Uterus (tissue), 4 donors: ENCODE measurements around the gene GPHN. TPM values are rescaled to one million over a fixed set of nuclear protein-coding genes. Genes with fewer than 3 reads are reported as not detected.

Experiments used
- DNase-seq, 2 donors: peaks; one replicate each; pipeline ENCODE4 v3.0.0-alpha.2; 2019 to 2020
- H3K27ac ChIP-seq, 2 donors: fragments of 200-600 bp; sonication (generic); 1 replicate in 1 of 2; 2 replicates in 1 of 2; pipeline ENCODE4 v1.5.1; 2016 to 2018
- H3K27me3 ChIP-seq, 2 donors: fragments of 200-600 bp; sonication (generic); one replicate each; pipeline ENCODE4 v1.5.1; 2018 to 2019; ENCODE audit warnings: control low read depth in 1 of 2
- H3K36me3 ChIP-seq, 2 donors: fragments of 200-600 bp; sonication (generic); one replicate each; pipeline ENCODE4 v1.5.1; 2019; ENCODE audit warnings: control low read depth in 1 of 2
- H3K4me1 ChIP-seq, 2 donors: fragments of 200-600 bp; sonication (generic); one replicate each; pipeline ENCODE4 v1.5.1; 2018 to 2019; ENCODE audit warnings: control low read depth in 1 of 2
- H3K4me3 ChIP-seq, 2 donors: fragments of 200-600 bp; sonication (generic); 1 replicate in 1 of 2; 2 replicates in 1 of 2; pipeline ENCODE4 v1.5.1; 2018 to 2019; ENCODE audit warnings: mild to moderate bottlenecking in 1 of 2
- H3K9me3 ChIP-seq, 2 donors: fragments of 200-600 bp; sonication (generic); one replicate each; pipeline ENCODE4 v1.5.1; 2019; ENCODE audit warnings: control low read depth in 1 of 2
- POLR2A ChIP-seq, 2 donors: fragments of 450-650 bp; IDR thresholded peaks; one replicate each; pipeline ENCODE4 v1.6.1; 2016; ENCODE audit warnings: antibody characterized with exemption in 2 of 2, mild to moderate bottlenecking in 1 of 2, moderate library complexity in 1 of 2
- intact Hi-C: fragments of 100-400 bp; cut with DNase I; formaldehyde crosslinking; loops from one replicate; pipeline ENCODE4 v1.15.1; 2023; ENCODE audit warnings: low total_unique reads
- total RNA-seq, 4 donors: library from RNA; depleted of rRNA in 3 of 4; stranded (reverse); fragments of >200 nt in 3 of 4; gene quantifications; one replicate each; pipeline versions ENCODE4 v1.1.0 to v1.2.4, GENCODE V29; 2014 to 2023
- TF ChIP-seq, protein P1 (sequence below), 4 experiments: fragments of 200-600 bp in 2 of 4; fragments of 450-650 bp in 2 of 4; sonication (generic) in 2 of 4; IDR thresholded peaks; one replicate each; pipeline ENCODE4 v1.5.1; 2016 to 2019; ENCODE audit warnings: antibody characterized with exemption in 4 of 4, mild to moderate bottlenecking in 2 of 4, moderate library complexity in 1 of 4
- donor health status: DM: yes; HTN: yes; CAD: no.

Gene GPHN
- total RNA-seq, 4 donors from 2014 or later = 14.9 to 42.9 (median 19.1) TPM

DNA sequence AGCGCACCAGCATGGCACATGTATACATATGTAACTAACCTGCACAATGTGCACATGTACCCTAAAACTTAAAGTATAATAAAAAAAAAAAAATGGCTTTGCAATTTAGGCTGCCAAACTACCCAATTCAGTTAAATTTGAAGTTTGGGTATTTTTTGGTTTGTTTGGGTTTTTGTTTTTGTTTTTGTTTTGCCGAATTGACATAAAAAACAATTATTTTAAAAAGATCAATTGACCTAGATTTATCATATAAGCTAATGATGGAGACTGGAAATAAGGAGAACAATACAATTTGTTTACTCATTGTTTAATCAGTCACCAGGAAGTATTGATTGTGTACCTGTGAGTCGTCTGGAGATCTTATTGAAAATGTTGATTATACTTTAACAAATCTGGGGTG, 619.2 kb downstream of the GPHN start:
- TF ChIP-seq, protein P1, sequence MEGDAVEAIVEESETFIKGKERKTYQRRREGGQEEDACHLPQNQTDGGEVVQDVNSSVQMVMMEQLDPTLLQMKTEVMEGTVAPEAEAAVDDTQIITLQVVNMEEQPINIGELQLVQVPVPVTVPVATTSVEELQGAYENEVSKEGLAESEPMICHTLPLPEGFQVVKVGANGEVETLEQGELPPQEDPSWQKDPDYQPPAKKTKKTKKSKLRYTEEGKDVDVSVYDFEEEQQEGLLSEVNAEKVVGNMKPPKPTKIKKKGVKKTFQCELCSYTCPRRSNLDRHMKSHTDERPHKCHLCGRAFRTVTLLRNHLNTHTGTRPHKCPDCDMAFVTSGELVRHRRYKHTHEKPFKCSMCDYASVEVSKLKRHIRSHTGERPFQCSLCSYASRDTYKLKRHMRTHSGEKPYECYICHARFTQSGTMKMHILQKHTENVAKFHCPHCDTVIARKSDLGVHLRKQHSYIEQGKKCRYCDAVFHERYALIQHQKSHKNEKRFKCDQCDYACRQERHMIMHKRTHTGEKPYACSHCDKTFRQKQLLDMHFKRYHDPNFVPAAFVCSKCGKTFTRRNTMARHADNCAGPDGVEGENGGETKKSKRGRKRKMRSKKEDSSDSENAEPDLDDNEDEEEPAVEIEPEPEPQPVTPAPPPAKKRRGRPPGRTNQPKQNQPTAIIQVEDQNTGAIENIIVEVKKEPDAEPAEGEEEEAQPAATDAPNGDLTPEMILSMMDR (IDR thresholded peaks at IDR 0.05) = no peak
- TF ChIP-seq POLR2A (IDR thresholded peaks at IDR 0.05) = no peak
- Histone ChIP-seq H3K4me3 (no peak overlapping the region), H3K27me3 (no peaks in the 10 kb centered on the region), H3K4me1 (no peaks in the 10 kb centered on the region), H3K36me3 (no peaks in the 10 kb centered on the region), H3K9me3 (no peaks in the 10 kb centered on the region), H3K27ac (no peak overlapping the region)
- intact Hi-C loops = no loop called here
- DNase-seq = no peak

DNA sequence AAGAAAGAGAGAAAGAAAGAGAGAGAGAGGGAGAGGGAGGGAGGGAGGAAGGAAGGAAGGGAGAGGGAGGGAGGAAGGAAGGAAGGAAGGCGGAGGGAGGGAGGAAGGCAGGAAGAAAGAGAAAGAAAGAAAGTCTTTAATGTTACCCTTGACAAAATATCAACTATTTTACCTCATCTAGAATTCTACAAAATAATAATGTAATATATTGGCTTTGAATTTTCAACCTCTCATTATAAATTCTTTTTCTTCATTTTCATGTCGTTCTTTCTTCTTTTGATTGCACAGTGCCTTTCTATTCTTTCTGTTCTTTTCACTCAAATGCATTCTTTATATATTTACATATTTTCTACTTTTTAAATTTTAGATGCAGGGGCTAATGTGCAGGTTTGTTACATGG, 621.8 kb downstream of the GPHN start:
- H3K27me3 ChIP-seq = no peaks in the 10 kb centered on the region
- intact Hi-C loops = no loop called here
- no peak overlapping the region for H3K27ac ChIP-seq
- no peak for DNase-seq
- H3K36me3 ChIP-seq = no peaks in the 10 kb centered on the region
- TF ChIP-seq, protein P1 (IDR thresholded peaks at IDR 0.05) = no peak
- no peak for TF ChIP-seq POLR2A (IDR thresholded peaks at IDR 0.05)
- H3K4me1 ChIP-seq = no peaks in the 10 kb centered on the region
- no peaks in the 10 kb centered on the region for H3K9me3 ChIP-seq
- H3K4me3 ChIP-seq = no peak overlapping the region

DNA sequence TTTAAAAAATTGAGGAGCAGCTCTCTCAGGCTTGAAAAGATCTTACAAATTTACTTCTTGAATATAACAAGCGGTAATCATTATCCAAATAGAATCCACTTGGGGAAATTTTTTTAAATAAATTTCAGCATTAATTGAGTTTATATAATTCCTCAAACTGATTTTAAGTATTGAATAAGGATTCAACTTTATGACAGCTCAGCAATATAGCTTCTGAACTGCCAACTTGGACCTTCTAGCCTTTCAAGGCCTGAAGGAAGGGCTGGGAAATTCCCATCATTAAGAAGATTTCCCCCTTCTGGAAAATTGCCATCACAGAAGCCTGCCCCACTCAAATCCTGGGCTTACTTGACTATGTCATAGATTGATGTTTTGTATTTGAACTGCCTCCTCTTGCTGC, 623.7 kb downstream of the GPHN start:
- H3K36me3 ChIP-seq = no peaks in the 10 kb centered on the region
- no peak for DNase-seq
- H3K4me3 ChIP-seq = no peak overlapping the region
- H3K4me1 ChIP-seq = no peaks in the 10 kb centered on the region
- TF ChIP-seq, protein P1 (IDR thresholded peaks at IDR 0.05) = no peak
- no peak for TF ChIP-seq POLR2A (IDR thresholded peaks at IDR 0.05)
- no peaks in the 10 kb centered on the region for H3K9me3 ChIP-seq
- H3K27me3 ChIP-seq = no peaks in the 10 kb centered on the region
- intact Hi-C loops = no loop called here
- no peak overlapping the region for H3K27ac ChIP-seq

DNA sequence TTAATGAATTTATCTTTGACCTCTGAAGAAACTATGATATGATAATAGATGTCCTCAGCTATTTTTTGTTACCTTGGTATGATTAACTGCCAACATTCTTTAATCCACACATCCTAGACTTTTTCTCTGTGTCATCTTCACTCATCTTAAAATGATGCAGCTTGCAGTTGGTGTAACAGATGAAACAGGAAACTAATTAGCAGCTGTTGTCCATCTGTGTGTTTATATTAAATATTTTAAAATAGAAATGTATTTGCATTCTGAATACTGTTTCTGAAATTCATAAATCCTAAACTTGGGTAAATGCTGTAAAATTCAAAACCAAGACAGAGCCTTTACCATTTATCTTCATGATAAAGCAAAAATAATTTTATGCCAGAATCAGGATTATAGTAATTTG, 625.2 kb downstream of the GPHN start:
- TF ChIP-seq, protein P1 (IDR thresholded peaks at IDR 0.05) = no peak
- TF ChIP-seq POLR2A (IDR thresholded peaks at IDR 0.05) = no peak
- H3K9me3 ChIP-seq = no peaks in the 10 kb centered on the region
- no peak overlapping the region for H3K27ac ChIP-seq
- intact Hi-C loops = no loop called here
- no peak for DNase-seq
- H3K4me3 ChIP-seq = no peak overlapping the region
- no peaks in the 10 kb centered on the region for H3K4me1 ChIP-seq
- no peaks in the 10 kb centered on the region for H3K36me3 ChIP-seq
- no peaks in the 10 kb centered on the region for H3K27me3 ChIP-seq

DNA sequence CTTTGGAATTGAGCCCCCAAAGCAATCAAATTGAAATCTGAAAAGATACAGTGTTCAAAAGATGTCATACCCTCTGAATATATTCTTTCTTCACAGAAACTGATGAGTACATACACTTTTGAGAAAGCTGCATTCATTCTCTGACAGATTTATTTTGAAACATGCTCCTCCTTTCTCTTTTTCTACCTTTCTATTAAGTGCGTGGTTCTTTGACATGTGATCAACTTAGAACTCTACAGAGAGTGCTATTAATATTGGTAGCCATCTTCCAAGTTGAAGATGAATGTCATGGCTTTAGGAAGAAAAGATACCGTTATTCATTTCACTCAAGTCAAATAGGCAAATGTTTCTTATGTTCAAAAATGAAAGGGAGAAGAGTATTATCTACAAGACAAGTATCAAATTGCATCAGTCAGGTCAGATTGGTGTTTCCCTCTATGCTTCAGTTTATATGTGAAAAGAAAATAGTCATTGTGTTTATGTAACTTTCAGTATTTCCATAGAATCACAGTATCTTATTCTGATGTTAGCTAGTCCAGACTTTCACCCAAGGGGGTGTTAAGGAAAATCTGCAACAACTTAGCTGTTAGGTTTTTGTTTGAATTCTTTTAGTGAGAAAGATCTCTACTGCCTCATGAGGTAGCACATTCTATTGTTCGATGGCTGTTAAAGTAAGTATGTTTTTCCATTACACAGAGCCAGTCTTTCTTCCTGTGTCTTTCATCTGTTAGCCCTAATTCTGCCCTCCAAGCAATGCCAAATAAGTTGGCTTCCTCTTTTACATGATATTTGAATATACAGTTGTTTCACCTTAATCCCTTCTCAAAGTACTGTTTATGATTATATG, 625.9 kb downstream of the GPHN start:
- DNase-seq = no peak
- H3K4me1 ChIP-seq = no peaks in the 10 kb centered on the region
- H3K27ac ChIP-seq = no peak overlapping the region
- H3K27me3 ChIP-seq = no peaks in the 10 kb centered on the region
- intact Hi-C loops = no loop called here
- H3K4me3 ChIP-seq = no peak overlapping the region
- no peaks in the 10 kb centered on the region for H3K9me3 ChIP-seq
- TF ChIP-seq POLR2A (IDR thresholded peaks at IDR 0.05) = no peak
- TF ChIP-seq, protein P1 (IDR thresholded peaks at IDR 0.05) = no peak
- H3K36me3 ChIP-seq = no peaks in the 10 kb centered on the region
